HepG2 (cell line): ENCODE results near the gene USF2. TPM values are rescaled to one million over a fixed set of nuclear protein-coding genes. Genes with fewer than 3 reads are reported as not detected.

ENCODE experiments used
- AHR ChIP-seq: IDR thresholded peaks from 2 replicates; pipeline ENCODE4 v1.6.1; 2018; ENCODE audit warnings: missing genetic modification reagents, missing compliant biosample characterization
- ARNTL ChIP-seq: sonication (generic); formaldehyde crosslinking; IDR thresholded peaks from 2 replicates; pipeline ENCODE4 v1.4.0; 2020; ENCODE audit warnings: mild to moderate bottlenecking, missing genetic modification reagents
- ELF3 ChIP-seq: IDR thresholded peaks from 2 replicates; pipeline ENCODE4 v1.6.1; 2016; ENCODE audit warnings: missing genetic modification reagents, missing compliant biosample characterization
- EP300 ChIP-seq, 3 experiments: sonication (generic) in 1 of 3; formaldehyde crosslinking in 1 of 3; IDR thresholded peaks; 2 replicates each; pipeline versions ENCODE4 v1.5.1 to v1.6.1; 2011 to 2020; ENCODE audit warnings: low read depth in 2 of 3, low read length in 2 of 3, borderline replicate concordance in 1 of 3, improper control_type of control experiment in 1 of 3, mild to moderate bottlenecking in 1 of 3, missing genetic modification reagents in 1 of 3, moderate library complexity in 1 of 3
- FOSL2 ChIP-seq: sonication (generic); formaldehyde crosslinking; IDR thresholded peaks from 2 replicates; pipeline ENCODE4 v1.4.0; 2020; ENCODE audit warnings: missing genetic modification reagents
- FOXA3 ChIP-seq: IDR thresholded peaks from 2 replicates; pipeline ENCODE4 v1.6.1; 2016; ENCODE audit warnings: missing genetic modification reagents, missing compliant biosample characterization
- GABPA ChIP-seq, 2 experiments: IDR thresholded peaks; 2 replicates each; pipeline ENCODE4 v1.6.1; 2011 to 2016; ENCODE audit warnings: low read depth in 2 of 2, low read length in 1 of 2, missing biosample characterization in 1 of 2, missing genetic modification characterization in 1 of 2
- HNF4G ChIP-seq, 2 experiments: sonication (generic) in 1 of 2; formaldehyde crosslinking in 1 of 2; IDR thresholded peaks; 2 replicates each; pipeline versions ENCODE4 v1.4.0 to v1.6.1; 2011 to 2020; ENCODE audit warnings: borderline replicate concordance in 2 of 2, low read depth in 2 of 2, mild to moderate bottlenecking in 2 of 2, low read length in 1 of 2, missing genetic modification reagents in 1 of 2, moderate library complexity in 1 of 2
- LCORL ChIP-seq, 2 experiments: fragments of 450-650 bp in 1 of 2; sonication (generic) in 1 of 2; formaldehyde crosslinking in 1 of 2; IDR thresholded peaks; 2 replicates each; pipeline versions ENCODE4 v1.5.0 to v1.6.1; 2017 to 2020; ENCODE audit warnings: antibody characterized with exemption in 1 of 2, missing genetic modification reagents in 1 of 2
- MEIS2 ChIP-seq: sonication (generic); formaldehyde crosslinking; IDR thresholded peaks from 2 replicates; pipeline ENCODE4 v1.9.0; 2021; ENCODE audit warnings: mild to moderate bottlenecking, missing genetic modification reagents
- POLR2G ChIP-seq: fragments of 200-400 bp; formaldehyde crosslinking; IDR thresholded peaks from 2 replicates; pipeline ENCODE4 v1.6.1; 2018; ENCODE audit warnings: mild to moderate bottlenecking, low read depth, low read length, moderate library complexity
- XBP1 ChIP-seq: sonication (generic); formaldehyde crosslinking; IDR thresholded peaks from 2 replicates; pipeline ENCODE4 v1.5.0; 2020; ENCODE audit warnings: missing genetic modification reagents
- ZNF44 ChIP-seq: sonication (generic); formaldehyde crosslinking; IDR thresholded peaks from 2 replicates; pipeline ENCODE4 v1.5.1; 2020; ENCODE audit warnings: mild to moderate bottlenecking, missing genetic modification reagents
- polyA plus RNA-seq, 8 experiments: library from polyadenylated mRNA; depleted of rRNA in 3 of 8; stranded (reverse) in 7 of 8; unstranded in 1 of 8; fragments of >200 nt; fragmentation: Illumina TruSeq in 4 of 8; extraction: Trizol in 4 of 8; gene quantifications; 2 replicates each; pipeline versions ENCODE4 v1.2.1 to v1.2.3, GENCODE V29; 2011 to 2016; ENCODE audit warnings: low read depth in 4 of 8, missing spikeins in 1 of 8, mixed read lengths in 1 of 8; ENCODE audit not compliant: insufficient read depth in 1 of 8
- total RNA-seq, 5 experiments: library from RNA; depleted of rRNA; stranded (reverse); fragments of >200 nt; fragmentation: Illumina TruSeq; extraction: Trizol; gene quantifications; 2 replicates each; pipeline ENCODE4 v1.2.3, GENCODE V29; 2016; ENCODE audit warnings: low read depth in 1 of 5
- TF ChIP-seq, protein P1 (sequence below): conservative IDR thresholded peaks from 2 replicates; pipeline ENCODE4 v1.6.1; 2018; ENCODE audit warnings: missing genetic modification reagents
- TF ChIP-seq, protein P2 (sequence below): sonication (generic); formaldehyde crosslinking; IDR thresholded peaks from 2 replicates; pipeline ENCODE4 v1.5.0; 2020; ENCODE audit warnings: mild to moderate bottlenecking, missing genetic modification reagents, borderline replicate concordance
- TF ChIP-seq, protein P3 (sequence below): sonication (generic); formaldehyde crosslinking; IDR thresholded peaks from 2 replicates; pipeline ENCODE4 v1.5.1; 2020; ENCODE audit warnings: missing genetic modification reagents, mild to moderate bottlenecking, borderline replicate concordance
- TF ChIP-seq, protein P4 (sequence below): sonication (generic); formaldehyde crosslinking; IDR thresholded peaks from 2 replicates; pipeline ENCODE4 v1.4.0; 2020; ENCODE audit warnings: missing genetic modification reagents

Gene USF2
- total and polyA plus RNA-seq, 2 of the 13 experiments (the other 11 are each of a cell fraction or from before 2014, with no cell fraction given): 54.9 to 106 TPM

DNA sequence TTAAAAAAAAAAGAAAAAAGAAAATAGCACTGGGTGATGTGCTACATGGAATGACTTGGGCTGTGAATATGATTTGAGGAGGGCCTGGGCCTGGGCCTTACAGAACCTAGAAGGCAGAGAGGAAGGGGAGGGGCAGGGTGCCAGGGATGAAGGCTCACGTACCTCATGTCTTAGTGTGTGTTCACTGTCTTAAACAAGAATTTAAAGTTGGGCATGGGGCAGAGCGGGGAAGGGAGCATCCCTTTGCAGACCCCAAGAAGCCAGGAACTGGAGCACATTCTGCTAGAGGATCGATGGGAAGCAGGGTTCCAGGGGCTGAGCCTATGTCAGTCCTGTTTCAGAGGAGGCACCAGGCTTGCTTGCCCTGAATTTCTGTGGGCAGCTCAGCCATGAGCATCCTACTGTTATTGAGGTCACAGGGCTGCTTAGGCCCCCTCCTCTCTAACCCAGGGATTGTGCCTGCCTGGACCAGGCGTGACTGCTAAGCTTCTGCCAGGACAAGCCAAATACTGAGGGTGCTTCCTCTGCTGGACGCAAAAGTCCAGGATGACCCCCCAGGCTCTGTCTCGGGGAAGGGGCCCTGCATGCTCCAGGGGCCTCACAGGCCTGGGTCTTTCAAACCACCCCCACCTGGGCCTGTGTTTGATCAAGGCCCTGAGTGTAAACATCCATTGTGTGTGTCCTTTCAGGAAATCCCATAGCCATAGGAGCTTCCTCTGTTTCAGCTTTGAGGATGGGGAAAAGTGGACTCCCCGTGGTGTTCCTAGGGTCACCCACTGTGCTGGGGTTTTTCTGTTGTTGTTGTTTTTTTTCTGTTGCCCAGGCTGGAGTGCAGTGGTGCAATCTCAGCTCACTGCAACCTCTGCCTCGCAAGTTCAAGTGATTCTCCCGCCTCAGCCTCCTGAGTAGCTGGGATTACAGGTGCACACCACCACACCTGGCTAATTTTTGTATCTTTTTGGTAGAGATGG is 15.2 kb upstream of the USF2 start (continued):
- TF ChIP-seq EP300 (IDR thresholded peaks at IDR 0.05; ENCODE audit: low read depth in 2 of 2, low read length in 2 of 2) (peak in 1 of 2 experiments; percentile 52; a peak in 2 of 4 replicates), EP300 (CRISPR knock-in tag; IDR thresholded peaks at IDR 0.05; ENCODE audit: borderline replicate concordance) (peak; percentile 24; the same call in 1 of the 2 replicates), POLR2G (no peak), XBP1 (no peak), ZNF44 (CRISPR knock-in tag) (no peak), LCORL (IDR thresholded peaks at IDR 0.05) (no peak), LCORL (CRISPR knock-in tag; IDR thresholded peaks at IDR 0.05) (peak; percentile 83), GABPA (IDR thresholded peaks at IDR 0.05; ENCODE audit: low read depth, low read length) (no peak), GABPA (CRISPR knock-in tag; IDR thresholded peaks at IDR 0.05; ENCODE audit: low read depth) (peak; percentile 45), FOSL2 (CRISPR knock-in tag) (peak; percentile 36; the same call in 1 of the 2 replicates), MEIS2 (CRISPR knock-in tag) (peak; percentile 33), ARNTL (CRISPR knock-in tag) (0 out of 2 replicates have a peak, but pooled peaks have one; percentile 42), FOXA3 (CRISPR knock-in tag) (peak; percentile 94), HNF4G (IDR thresholded peaks at IDR 0.05; ENCODE audit: borderline replicate concordance, low read depth, low read length) (0 out of 2 replicates have a peak, but pooled peaks have one; percentile 23), HNF4G (CRISPR knock-in tag; IDR thresholded peaks at IDR 0.05; ENCODE audit: borderline replicate concordance, low read depth) (no peak), AHR (CRISPR knock-in tag) (no peak), ELF3 (CRISPR knock-in tag) (peak; percentile 90)
- TF ChIP-seq, protein P1, sequence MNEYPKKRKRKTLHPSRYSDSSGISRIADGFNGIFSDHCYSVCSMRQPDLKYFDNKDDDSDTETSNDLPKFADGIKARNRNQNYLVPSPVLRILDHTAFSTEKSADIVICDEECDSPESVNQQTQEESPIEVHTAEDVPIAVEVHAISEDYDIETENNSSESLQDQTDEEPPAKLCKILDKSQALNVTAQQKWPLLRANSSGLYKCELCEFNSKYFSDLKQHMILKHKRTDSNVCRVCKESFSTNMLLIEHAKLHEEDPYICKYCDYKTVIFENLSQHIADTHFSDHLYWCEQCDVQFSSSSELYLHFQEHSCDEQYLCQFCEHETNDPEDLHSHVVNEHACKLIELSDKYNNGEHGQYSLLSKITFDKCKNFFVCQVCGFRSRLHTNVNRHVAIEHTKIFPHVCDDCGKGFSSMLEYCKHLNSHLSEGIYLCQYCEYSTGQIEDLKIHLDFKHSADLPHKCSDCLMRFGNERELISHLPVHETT (CRISPR knock-in tag): no peak
- TF ChIP-seq, protein P2, sequence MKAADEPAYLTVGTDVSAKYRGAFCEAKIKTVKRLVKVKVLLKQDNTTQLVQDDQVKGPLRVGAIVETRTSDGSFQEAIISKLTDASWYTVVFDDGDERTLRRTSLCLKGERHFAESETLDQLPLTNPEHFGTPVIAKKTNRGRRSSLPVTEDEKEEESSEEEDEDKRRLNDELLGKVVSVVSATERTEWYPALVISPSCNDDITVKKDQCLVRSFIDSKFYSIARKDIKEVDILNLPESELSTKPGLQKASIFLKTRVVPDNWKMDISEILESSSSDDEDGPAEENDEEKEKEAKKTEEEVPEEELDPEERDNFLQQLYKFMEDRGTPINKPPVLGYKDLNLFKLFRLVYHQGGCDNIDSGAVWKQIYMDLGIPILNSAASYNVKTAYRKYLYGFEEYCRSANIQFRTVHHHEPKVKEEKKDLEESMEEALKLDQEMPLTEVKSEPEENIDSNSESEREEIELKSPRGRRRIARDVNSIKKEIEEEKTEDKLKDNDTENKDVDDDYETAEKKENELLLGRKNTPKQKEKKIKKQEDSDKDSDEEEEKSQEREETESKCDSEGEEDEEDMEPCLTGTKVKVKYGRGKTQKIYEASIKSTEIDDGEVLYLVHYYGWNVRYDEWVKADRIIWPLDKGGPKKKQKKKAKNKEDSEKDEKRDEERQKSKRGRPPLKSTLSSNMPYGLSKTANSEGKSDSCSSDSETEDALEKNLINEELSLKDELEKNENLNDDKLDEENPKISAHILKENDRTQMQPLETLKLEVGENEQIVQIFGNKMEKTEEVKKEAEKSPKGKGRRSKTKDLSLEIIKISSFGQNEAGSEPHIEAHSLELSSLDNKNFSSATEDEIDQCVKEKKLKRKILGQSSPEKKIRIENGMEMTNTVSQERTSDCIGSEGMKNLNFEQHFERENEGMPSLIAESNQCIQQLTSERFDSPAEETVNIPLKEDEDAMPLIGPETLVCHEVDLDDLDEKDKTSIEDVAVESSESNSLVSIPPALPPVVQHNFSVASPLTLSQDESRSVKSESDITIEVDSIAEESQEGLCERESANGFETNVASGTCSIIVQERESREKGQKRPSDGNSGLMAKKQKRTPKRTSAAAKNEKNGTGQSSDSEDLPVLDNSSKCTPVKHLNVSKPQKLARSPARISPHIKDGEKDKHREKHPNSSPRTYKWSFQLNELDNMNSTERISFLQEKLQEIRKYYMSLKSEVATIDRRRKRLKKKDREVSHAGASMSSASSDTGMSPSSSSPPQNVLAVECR (CRISPR knock-in tag): peak; percentile 72; the same call in 1 of the 2 replicates
- TF ChIP-seq, protein P3, sequence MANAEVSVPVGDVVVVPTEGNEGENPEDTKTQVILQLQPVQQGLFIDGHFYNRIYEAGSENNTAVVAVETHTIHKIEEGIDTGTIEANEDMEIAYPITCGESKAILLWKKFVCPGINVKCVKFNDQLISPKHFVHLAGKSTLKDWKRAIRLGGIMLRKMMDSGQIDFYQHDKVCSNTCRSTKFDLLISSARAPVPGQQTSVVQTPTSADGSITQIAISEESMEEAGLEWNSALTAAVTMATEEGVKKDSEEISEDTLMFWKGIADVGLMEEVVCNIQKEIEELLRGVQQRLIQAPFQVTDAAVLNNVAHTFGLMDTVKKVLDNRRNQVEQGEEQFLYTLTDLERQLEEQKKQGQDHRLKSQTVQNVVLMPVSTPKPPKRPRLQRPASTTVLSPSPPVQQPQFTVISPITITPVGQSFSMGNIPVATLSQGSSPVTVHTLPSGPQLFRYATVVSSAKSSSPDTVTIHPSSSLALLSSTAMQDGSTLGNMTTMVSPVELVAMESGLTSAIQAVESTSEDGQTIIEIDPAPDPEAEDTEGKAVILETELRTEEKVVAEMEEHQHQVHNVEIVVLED (CRISPR knock-in tag): peak; percentile 59; the same call in 1 of the 2 replicates
- TF ChIP-seq, protein P4, sequence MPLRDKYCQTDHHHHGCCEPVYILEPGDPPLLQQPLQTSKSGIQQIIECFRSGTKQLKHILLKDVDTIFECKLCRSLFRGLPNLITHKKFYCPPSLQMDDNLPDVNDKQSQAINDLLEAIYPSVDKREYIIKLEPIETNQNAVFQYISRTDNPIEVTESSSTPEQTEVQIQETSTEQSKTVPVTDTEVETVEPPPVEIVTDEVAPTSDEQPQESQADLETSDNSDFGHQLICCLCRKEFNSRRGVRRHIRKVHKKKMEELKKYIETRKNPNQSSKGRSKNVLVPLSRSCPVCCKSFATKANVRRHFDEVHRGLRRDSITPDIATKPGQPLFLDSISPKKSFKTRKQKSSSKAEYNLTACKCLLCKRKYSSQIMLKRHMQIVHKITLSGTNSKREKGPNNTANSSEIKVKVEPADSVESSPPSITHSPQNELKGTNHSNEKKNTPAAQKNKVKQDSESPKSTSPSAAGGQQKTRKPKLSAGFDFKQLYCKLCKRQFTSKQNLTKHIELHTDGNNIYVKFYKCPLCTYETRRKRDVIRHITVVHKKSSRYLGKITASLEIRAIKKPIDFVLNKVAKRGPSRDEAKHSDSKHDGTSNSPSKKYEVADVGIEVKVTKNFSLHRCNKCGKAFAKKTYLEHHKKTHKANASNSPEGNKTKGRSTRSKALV: no peak
